C1 segment of cervical spinal cord (tissue), 14 donors: ENCODE data around the gene RAD23A.
"Not testable (repeated sequence)": the region's sequence is repeated elsewhere in the genome, so short reads cannot be mapped to it uniquely, and the experiment has no call there.

Experiments used
- DNase-seq, 14 donors: peaks; one replicate each; lab custom pipeline; 2025; lab: John Stamatoyannopoulos, UW

RAD23A gene

DNA sequence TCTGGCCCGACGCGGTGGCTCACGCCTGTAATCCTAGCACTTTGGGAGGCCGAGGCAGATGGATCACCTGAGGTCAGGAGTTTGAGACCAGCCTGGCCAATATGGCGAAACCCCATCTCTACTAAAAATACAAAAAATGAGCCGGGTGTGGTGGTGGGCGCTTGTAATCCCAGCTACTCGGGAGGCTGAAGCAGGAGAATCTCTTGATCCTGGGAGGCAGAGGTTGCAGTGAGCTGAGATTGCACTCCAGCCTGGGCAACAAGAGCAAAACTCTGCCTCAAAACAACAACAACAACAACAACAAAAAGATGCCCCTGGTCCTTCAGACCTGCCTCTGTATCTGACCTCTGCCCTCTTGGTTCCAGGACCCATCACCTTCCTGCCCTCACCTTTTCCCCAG is 9.9 kb downstream of the RAD23A start:
- DNase-seq, result not testable (repeated sequence)

DNA sequence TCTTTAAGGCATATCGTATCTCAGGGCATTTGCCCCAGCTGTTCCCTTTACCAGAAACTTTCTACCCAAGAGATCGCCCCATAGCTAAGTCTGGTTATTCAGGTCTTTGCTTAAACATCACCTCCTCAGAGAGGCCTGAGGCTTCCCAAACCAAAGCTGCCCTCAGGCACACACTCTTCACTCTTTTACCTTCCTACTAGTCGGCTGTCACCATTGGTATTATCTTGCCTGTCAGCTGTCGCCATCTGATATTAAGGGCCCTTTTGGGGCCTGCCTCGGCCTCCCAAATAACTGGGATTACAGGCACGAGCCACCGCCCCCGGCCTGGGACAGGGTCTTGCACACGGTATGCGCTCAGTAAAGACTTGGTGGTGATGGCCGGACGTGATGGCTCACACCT is 10.3 kb downstream of the RAD23A start:
- DNase-seq, result no peak

DNA sequence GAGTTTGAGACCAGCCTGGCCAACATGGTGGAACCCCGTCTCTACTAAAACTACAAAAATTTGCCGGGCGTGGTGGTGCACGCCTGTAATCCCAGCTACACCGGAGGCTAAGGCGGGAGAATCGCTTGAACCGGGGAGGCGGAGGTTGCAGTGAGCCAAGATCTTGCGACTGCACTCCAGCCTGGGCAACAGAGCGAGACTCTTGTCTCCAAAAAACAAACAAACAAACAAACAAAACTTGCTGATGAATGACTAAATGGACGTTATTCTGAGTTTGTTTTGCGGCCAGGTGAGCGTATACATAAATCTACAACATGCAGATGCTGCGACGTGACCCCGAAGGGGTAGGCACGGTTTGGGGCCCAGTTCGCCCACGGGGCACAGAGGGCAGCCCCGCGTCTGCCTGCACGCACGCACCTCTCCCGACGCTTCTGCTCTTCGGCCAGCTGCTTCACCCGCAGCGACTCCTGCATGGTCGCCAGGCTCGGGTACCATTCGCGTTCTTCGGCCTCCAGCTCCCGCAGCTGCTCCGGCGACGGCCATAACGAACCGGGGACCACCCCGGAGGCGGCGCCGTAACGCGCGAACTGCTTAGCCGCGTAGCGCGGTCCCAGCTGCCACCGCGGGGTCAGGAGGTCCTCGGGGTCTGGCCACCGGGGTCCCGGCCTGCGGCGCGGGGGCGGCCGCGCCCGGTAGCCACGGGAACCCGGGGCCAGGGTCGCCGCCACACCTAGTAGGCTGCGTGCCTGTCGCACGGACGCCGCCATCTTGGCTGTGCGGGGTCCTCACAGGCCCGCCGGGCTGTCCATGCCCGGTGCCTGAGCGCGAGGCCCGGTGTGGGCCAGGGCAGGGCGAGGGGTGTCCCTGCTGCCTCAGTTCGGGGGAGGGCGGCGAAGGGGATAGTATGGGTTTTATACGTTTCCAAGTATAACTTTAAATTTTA is 11.1 kb downstream of the RAD23A start, which contains the start of gene GADD45GIP1:
TSS of gene GADD45GIP1 (minus strand) at position 778 of the 943 bp plus-strand sequence. CDS start at position 767, 11 bp downstream.
- DNase-seq, result peak in 12 of 14 donors; percentile 5 to 68 (median 44)

DNA sequence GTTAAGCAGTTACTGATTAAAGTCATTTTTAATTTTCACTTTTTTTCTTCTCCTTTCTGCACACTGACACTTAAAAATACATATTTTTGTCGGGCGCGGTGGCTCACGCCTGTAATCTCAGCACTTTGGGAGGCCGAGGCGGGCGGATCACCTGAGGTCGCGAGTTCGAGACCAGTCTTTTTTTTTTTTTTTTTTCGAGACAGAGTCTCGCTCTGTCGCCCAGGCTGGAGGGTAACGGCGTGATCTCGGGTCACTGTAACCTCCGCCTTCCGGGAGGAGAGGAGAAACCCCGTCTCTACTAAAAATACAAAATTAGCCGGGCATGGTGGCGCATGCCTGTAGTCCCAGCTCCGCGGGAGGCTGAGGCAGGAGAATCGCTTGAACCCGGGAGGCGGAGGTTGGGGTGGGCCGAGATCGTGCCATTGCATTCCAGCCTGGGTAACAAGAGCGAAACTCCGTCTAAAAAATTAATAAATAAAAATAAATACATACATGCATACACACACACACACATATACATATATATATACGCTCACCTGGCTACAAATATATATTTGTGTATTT is 11.8 kb downstream of the RAD23A start:
- not testable (repeated sequence) for DNase-seq

DNA sequence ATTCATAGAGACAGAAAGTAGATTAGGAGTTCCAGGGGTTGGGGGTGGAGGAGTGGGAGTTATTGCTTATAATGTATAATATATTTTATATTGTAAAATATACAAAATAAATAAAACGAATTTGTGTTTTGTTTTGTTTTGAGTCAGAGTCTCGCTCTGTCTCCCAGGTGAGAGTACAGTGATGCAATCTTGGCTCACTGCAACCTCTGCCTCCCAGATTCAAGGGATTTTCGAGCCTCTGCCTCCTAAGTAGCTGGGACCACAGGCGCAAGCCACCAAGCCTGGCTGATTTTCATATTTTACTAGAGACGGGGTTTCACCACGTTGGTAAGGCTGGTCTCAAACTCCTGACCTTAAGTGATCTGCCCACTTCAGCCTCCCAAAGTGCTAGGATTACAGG is 13.8 kb downstream of the RAD23A start:
- no peak for DNase-seq

DNA sequence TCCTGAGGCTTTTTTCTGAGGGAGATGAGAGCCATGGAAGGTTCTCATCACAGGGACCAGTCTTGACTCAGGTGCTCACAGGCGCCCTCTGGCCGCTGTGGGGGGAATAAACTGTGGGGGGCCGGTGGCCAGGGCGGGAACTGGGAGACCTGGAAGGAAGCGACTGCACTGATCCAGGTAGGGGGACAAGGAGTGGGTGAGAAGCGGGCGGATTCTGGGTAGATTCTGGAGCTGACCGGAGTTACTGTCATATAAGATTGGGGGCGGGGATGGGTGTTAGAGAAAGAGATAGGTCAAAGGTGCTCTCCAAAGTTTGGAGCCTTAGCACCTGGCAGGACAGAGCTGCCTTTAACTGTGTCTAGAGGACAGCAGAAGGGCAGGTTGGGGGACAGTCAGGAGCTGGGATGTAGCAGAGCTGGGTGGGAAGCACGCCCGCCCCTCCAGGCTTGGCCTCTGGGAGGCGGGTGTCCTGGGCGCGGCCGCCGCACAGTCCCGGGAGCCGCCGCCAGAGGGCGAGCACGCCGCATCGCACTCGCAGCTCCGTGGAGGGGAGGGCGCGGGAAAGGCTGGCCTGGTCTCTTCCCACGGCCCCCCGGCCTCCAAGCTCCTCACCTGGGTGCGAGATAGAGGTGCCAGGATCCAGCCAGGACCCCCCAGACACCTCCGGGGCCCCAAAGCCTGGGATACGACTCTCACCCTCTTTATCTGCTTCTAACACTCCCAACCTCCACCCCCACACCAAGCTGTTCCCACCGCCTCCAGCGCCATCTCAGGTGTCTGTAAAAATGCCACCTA is 19.6 kb downstream of the RAD23A start:
- peak in 12 of 14 donors; percentile 27 to 86 (median 61) for DNase-seq

DNA sequence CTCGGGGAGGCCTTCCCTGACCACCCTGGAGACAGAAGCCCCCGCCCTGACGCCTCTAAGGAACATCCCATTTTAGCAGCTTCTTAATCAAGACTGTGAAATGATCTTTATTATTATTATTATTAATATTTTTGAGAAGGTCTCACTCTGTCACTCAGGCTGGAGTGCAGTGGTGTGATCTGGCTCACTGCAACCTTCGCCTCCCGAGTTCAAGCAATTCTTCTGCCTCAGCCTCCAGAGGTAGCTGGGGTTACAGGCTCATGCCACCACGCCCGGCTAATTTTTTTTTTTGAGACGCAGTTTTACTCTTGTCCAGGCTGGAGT is 20.1 kb downstream of the RAD23A start:
- no peak for DNase-seq

DNA sequence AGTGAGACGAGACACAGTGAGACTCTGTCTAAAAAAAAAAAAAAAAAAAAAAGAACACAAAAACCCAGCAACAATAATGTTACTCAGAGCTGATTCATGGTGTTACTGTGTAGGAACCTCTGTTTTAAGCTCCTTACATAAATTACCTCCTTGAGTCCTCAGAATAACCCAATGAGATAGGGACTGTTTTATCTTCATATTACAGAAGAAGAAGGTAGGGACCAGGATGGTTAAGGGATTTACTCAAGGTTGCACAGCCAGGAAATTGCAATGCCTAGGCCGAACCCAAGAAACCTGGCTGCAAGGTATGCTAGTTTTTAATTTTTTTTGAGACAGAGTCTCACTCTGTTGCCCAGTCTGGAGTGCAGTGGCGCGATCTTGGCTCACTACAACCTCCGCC is 22.2 kb downstream of the RAD23A start:
- no peak for DNase-seq

DNA sequence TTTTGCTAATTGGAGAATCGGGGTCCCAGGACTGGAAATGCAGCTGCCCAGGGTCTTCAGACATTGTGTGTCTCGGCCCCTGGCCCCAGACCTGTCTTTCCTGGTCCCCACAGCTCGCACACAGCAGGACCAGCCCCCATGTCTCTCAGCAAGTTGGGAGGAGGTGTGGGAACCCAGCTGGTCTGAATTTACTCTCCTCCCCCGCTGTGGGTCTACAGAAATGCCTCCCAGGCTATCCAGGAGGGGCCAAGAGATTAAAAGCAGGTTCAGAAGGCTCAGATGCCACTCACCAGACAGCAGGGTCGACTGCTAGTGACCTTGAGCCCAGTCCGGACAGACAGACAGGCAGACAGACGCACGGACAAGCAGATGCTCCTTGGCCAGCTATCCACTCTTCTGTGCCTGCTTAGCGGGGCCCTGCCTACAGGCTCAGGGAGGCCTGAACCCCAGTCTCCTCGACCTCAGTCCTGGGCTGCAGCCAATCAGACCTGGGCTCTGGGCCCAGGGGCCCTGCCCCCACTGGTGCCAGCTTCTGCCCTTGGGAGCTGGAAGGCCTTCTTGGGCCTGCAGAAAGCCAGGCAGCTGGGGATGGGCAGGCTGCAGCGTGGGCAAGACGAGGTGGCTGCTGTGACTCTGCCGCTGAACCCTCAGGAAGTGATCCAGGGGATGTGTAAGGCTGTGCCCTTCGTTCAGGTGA is 23.8 kb downstream of the RAD23A start, which contains the start of gene DAND5:
TSS of gene DAND5 (plus strand) at position 285 of the 697 bp plus-strand sequence. CDS start at position 370, 85 bp downstream.
- DNase-seq, result peak in 9 of 14 donors; percentile 30 to 73 (median 49)

DNA sequence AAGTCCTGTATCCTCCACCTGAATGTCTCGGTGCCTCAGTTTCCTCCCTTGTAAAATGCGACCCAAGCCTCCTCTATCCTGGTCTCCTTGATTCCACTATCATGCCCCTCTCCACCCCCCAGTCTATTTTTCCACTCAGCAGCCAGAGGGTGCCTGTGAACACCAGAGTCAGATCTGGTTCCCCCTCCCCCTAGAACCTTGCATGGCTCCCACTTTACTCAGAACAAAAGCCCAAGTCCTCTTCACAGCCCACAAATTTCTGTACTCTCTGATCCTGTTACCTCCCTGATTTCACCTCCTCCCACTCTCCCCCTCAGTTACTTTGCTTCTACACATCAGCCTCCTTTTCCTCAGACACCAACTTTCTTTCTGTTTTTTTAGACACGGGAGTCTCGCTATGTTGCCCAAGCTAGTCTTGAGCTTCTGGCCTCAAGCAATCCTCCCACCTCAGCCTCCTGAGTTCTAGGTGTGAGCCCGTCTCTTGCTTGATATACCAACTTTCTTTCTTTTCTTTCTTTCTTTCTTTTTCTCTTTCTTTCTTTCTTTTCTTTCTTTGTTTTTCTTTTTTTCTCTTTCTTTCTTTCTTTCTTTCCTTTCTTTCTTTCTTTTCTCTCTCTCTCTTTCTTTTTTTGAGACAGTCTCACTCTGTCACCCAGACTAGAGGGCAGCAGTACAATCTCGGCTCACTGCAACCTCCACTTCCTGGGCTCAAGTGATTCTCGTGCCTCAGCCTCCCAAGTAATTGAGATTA is 24.6 kb downstream of the RAD23A start:
- DNase-seq, result no peak

DNA sequence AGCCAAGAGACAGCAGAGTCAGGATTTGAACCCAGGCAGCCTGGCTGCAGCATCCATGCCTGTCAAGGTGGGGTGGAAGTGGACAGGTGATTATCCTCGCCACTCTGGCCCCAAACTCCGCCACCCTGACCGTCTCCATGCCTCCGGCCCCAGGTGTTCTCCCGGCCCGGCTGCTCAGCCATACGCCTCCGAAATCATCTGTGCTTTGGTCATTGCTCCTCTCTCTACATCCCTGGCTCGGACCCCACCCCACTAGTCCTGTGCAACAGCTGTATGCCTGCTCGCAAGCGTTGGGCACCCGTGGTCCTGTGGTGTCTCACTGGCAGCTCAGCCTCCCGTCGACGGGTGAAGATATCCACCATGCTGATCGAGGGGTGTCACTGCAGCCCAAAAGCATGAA is 27.6 kb downstream of the RAD23A start:
- DNase-seq, result no peak

DNA sequence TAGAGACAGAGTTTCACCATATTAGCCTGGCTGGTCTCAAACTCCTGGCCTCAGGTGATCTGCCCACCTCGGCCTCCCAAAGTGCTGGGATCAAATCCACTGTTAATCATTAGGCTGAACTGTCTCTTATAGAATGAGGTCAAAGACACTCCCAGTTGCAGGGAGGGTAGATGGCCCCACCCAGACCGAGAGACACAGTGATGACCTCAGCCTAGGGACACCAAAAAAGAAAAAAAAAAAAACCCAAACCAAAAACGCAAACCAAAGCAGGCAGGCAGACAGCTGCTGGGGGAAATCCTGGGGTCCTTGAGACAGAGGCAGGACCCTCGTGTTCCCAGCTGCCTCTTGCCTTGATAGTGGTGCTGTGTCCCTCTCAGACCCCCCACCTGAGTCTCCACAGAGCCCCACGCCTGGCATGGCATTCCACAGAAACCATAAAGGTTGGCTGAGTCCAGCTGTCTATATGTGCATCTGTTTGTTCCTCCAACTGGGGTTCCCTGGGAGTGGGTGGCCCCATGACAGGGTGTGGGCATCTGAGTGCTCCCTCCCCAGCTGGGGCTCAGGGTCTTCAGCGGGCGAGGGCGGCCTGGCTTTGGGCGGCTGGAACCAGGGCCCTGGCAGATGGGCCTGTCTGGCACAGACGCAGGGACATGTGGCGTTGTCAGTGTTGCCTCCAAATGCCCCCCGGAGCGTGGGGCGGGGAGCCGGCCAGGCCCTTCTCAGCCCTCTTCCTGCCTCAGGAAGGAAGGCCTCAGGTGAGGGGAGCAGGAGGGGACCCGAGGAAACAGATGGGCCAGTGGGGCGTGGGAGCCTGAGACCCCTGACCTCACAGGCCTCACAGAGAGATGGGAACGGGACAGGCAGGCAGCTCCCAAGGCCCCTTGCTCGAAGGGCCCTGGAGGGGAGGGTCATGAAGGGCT is 28.9 kb downstream of the RAD23A start:
- peak in 1 of 14 donors; percentile 88 for DNase-seq

DNA sequence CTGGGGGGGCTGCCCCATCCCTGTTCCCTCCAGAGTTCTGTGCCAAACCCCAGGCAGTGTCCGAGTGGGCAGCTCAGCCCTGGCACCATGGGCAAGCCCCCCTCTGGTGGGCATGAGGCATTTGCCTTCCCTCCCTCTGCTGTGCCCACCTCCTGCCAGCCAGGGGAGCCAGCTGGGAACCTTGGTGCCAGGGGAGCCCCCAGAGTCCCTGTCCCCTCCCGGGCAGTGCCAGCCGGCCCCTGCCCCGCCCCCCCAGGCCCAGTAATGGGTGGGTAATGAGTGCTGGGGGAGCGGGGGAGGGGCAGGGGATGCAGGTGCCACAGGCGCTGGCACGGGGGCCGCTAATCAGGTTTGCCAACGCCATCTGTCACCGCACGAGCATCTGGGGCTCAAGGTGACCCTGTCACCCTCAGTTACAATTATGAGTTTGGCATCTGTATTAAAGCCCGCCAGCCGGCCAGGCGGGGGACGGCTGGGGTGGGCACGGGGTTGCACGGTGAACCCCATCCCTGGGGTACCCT is 29.6 kb downstream of the RAD23A start:
- DNase-seq, result no peak

DNA sequence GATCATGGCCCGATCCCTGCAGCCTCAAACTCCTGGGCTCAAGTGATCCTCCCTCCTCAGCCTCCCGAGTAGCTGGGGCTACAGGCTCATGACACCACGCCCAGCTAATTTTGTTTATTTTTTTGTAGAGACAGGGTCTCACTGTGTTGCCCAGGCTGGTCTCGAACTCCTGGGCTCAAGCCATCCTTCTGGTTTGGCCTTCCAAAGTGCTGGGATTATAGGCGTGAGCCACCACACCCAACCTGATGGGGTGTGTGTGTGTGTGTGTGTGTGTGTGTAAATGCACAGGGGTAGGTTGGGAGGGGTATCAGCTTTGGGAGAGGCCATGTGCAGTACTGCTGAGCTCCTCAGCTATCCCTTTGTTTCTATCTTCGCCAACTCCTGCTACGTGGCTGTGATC is 30.4 kb downstream of the RAD23A start:
- DNase-seq, result not testable (repeated sequence)

DNA sequence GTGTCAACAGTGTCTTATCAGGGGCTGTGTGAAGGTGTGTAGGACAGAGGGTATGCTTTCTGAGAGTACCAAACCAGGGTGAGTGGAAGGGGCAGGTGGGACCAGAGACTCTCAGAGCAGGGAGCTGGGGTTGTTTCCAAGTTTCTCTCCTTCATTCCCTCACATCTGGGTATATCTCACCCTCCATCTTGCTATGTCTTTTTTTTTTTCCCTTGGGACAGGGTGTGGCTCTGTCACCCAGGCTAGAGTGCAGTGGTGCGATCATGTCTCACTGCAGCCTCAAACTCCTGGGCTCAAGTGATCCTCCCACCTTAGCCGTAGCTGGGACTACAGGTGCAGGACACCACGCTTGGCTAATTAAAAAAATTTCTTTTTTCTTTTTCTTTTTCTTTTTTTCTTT is 34.3 kb downstream of the RAD23A start:
- DNase-seq, result no peak

DNA sequence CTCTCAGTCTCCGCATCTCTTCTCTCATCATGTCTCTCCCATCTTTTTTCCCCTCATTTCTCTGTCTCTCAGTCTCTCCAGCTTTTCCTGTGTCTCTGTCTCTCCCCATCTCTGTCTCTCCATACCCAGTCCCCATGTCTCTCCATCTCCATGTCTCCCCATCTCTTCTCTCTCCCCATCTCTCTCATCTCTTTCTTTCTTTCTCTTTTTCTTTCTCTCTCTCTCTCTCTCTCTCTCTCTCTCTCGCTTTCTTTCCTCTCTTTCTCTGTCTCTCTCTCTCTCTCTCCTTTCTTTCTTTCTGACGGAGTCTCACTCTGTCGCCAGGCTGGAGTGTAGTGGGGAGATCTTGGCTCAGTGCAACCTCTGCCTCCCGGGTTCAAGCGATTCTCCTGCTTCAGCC is 37.0 kb downstream of the RAD23A start:
- no peak for DNase-seq

DNA sequence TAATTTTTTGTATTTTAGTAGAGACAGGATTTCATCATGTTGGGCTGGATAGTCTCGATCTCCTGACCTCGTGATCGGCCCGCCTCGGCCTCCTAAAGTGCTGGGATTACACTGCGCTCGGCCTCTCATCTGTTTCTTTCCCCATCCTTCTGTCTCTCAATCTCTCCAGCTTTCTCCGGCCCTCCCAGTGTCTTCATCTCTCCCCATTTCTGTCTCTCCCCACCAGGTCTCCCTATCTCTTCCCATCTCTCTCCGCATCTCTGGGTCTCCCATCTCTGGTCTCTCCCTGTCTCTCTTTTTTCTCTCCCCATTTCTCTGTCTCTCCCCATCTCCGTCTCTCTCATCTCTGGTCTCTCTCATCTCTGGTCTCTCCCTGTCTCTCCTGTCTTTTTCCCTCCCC is 37.4 kb downstream of the RAD23A start:
- DNase-seq, result no peak

DNA sequence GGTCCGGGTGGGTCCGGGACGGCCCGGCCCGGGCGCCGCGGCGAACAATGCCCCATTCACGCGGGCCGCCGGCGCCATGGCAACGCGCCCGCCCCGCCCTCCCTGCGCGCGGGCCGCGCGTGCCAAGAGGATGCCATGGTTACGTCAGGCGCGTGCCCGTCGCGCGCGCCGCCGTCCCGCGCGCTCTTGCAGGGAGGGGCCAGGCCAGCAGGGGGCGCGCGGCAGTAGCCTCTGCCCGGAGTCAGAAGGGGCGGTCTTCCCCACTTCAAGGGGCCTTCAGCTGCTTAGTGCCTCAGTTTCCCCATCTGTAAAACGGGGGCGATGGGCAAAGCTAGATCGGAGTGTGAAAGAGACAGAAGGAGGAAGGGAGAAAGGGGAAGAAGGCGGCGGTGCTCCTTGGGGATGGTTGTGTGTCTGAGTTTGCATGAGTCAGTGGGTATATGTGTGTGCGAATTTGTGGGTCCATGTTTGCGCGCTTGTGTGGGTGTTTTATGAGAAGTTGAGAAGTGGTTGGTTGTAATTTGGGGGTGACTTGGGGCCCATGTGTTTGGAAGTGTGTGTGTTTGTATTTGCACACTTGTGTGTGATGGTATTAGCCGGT is 38.0 kb downstream of the RAD23A start:
- peak in 13 of 14 donors; percentile 28 to 91 (median 77) for DNase-seq

DNA sequence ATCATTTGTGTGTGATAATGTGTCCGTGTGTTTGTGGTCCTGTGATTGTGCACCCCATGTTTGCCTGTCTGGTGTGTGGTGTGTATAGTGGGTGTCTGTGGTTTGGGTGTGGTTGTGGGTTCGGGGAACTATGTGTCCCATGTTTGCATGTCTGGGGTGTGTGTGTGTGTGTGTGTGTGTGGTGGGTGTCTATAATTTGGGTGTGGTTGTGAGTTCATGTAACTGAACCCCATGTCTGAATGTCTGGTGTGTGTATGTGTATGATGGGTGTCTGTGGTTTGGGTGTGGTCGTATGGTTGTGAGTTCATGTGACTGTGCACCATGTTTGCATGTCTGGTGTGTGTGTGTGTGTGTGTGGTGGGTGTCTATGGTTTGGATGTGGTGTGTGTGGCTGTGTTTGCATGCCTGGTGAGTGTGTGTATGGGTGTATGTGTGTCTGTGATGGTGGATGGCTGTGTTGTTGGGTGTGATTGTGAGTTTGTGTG is 38.5 kb downstream of the RAD23A start:
- no peak for DNase-seq
